ENCODE results near the gene UNCX. TPM values are rescaled to one million over a fixed set of nuclear protein-coding genes. Genes with fewer than 3 reads are reported as not detected.
"Not testable (repeated sequence)": the region's sequence is repeated elsewhere in the genome, so short reads cannot be mapped to it uniquely, and the experiment has no call there.

UNCX gene
- polyA plus RNA-seq, 1 donor: not detected

DNA sequence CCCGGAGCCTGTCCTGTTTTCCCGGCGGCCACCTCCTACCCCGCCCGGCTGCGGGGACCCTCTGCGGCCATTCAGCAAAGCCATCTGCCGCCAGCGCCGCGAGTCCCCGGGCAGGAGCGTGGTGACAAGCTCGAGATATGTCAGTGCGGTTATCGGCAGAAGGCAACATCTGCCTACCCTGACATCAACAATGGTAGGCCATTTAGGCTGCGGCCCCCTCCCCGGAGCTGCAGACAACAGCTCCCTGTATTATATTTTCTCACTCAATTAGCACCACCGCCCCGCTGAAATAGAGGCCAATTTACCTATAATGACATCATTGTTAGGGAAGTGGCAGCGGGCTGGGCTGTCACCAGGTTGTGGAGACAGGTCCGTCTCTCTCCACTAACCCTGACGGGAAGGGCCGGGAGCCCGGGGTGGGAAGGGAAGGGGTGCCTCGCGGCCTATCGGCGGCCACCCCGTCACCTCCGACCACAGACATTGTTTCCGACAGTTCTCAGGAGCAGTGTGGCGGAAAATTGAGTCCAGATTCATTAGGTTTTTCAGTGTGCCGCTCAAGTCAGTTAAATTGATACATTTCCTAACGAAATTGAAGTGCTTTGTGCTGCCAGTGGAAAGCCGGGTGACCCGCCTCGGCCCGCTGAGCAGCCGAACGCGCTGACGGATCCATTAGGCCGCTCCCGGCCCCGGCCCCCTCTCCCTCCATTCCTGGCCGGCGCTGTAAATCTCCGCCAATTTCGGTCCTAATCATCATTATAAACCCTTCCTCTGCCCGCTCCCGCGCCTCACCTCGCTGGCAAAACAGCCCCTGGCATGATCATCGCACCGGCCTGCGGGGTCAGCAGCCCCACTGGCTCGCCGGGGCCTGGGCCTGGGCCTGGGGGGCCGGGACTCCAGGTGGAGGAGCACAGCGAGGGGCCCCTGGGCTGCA lies 43.0 kb downstream of the UNCX start:
- DNase-seq (ENCODE audit: low read depth): no peak

DNA sequence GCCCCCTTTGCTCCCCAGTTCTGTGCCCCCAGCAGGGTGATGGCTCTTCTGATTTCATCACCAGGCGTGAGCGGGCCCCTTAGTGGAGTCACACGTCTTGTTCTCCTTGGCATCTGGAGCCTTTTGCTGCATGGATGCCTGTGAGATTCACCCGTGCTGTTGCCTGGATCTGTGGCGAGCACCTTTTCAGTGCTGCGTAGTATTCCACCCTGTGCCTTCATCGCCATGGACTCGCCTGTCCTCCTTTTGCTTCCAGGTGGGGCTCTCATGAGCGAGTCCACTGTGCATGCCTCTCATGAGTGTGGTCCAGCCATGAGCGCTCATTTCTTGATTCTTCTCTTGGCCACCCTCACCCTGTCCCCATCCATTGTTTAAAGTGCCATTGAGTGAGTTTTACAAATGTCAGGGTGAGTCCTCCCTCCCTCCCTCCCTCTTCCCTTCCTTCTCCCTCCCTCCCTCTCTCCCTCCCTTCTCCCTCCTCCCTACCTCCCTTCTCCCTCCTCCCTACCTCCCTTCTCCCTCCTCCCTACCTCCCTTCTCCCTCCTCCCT lies 44.0 kb downstream of the UNCX start:
- no peak for DNase-seq (ENCODE audit: low read depth)

DNA sequence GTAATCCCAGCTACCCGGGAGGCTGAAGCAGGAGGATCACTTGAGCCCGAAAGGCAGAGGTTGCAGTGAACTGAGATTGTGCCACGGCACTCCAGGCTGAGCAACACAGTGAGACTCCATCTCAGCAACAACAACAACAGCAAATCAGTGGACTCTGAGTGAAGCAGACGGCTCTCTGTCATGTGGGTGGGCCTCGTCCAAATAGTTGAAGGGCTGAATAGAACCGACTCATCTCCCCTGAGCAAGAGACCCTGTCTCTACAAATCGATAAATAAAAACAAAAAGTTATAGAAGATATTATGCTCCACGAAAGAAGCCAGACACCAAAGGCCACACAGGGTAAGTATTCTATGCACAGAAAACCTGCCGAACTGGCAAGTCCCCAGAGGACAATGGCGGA lies 45.9 kb downstream of the UNCX start:
- DNase-seq (ENCODE audit: low read depth): no peak

DNA sequence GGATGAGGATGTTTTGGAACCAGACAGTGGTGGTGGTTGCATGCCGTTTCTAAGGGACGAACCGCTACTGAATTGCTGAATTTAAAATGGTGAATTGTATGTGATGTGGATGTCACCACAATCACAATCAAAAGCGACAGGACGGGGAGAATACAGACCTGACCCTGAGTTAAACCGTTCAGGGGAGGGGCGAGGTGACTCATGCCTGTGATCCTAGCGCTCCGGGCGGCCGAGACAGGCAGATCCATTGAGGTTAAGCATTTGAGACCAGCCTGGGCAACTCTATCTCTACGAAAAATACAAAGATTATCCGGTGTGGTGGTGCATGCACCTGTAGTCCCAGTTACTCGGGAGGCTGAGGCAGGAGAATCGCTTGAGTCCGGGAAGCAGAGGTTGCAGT lies 46.4 kb downstream of the UNCX start:
- DNase-seq (ENCODE audit: low read depth): no peak

DNA sequence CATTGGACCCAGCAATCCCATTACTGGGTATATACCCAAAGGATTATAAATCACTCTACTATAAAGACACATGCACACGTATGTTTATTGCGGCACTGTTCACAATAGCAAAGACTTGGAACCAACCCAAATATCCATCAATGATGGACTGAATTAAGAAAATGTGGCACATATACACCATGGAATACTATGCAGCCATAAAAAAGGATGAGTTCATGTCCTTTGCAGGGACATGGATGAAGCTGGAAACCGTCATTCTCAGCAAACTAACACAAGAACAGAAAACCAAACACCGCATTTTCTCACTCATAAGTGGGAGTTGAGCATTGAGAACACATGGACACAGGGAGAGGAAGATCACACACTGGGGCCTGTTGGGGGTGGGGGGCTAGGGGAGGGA lies 47.2 kb downstream of the UNCX start:
- DNase-seq (ENCODE audit: low read depth): not testable (repeated sequence)

DNA sequence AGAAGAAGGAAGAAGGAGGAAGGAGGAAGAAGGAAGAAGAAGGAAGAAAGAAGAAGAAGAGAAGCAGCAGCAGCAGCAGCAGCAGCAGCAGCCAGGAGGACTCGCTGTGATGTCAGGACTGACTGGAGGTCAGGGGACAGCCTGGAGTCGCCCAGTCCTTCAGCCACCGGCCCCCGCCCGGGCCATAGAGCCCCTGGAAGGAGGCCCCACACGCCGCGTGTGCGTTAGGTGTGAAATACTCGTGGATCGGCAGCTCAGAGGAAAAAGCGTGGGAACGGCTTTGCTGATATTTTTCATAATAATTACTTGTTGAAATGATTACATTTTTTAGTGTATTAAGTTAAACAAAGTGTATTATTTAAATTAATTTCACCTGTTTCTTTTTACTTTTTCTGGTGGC lies 48.4 kb downstream of the UNCX start:
- no peak for DNase-seq (ENCODE audit: low read depth)

DNA sequence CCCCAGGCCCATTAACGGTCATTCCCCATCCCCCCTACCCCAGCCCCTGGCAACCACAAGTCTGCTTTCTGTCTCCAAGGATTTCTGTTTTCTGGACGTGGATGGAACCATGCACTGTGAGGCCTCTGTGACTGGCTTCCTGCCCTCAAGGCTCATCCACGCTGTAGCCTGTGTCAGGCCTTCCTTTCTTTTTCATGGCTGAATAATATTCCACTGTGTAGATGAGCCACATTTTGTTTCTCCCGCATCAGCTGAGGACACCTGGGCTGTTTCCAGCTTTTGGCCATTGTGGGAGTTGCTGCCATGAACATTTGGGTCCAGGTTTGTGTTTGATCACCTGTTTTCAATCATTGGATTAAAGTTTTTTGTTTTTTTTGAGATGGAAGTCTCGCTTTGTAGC lies 50.0 kb downstream of the UNCX start:
- no peak for DNase-seq (ENCODE audit: low read depth)

DNA sequence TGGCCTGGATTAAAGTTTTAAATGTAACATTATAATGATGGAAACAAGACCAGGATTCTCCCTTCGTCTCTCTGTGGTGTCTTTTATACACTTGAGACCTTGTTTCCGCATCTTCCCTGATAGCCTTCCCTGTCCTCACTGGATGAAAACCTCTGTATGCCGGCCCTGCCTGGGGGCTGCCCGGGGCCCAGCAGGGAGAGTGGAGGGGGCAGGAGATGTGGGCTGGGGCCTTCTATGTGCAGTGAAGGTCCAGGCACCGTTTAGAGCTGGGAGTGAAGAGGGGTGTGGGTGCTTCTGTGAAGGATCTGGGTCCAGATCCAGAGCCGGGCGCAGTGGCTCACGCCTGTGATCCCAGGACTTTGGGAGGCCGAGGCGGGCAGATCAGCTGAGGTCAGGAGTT lies 50.7 kb downstream of the UNCX start:
- no peak for DNase-seq (ENCODE audit: low read depth)

DNA sequence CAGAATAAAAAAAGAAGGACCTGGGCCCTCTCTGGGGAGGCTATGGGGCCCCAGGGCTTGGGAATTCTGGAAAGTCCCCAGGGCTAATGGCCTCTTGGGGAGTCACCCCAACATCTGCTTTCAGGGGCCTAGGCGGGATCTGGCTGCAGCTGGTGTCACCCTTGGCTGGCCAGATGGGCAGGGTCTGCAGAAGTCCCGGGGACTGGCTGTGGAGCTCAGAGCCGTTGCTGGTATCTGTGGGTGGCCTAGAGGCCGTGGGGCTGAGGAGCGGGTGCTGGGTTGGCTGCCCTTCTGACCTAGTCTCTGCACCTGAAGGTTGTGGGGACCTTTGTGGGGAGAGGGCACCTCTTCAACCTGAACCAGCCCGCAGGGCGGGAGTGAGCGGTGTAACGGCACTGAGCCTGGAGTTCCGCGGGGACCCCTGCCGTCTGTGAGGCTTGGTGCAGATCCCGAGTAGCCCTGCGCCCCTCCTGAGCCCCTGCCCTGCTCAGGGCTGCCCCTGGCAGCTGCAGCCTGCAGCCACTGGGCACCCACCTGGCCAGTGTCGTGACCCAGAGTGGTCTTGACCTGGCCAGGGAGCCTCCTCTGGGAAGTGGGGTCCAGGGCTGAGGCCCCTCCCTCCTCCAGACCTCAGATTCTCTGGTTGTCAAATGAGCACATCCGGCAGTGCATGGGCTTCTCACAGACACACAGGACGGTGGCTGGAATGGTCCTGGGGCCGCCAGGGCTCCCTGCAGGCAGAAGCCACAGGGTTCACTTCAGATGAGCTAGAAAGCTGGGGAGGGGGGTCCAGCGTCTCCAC lies 51.5 kb downstream of the UNCX start:
- no peak for DNase-seq (ENCODE audit: low read depth)

DNA sequence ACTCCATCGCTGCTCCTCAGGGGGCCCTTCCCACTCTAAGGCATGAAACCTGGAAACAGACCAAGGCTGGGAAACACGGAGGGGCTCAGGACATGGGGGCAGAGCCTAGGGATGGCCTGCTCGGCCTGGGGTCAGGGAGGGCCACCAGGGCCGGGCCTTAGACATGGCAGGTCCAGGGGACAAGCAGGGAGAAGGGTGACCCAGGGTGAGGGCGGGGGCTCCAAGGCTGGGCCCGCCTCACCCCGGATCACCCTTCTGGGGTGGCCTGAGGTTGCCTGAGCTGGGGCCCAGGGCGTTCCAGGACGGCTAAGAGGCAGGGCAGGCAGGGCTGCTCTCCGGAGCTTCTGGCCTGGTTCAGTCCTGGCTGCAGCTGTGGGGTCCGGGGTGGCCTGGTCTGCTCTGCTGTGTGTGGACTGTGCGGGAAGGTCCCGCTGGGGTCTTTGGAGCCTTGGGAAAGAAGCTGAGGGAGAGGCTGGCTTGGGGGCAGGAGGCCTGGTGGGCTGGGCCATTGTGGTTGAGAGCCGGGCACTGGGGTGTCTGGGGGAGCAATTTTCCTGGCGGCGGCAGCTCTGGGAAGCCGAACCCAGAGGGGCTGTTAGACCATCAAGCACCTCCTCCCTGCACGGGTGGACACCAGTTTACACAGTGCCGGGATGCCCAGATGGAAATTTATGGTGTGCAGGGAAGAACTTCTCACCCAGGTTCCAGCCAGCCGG lies 52.2 kb downstream of the UNCX start:
- DNase-seq (ENCODE audit: low read depth): no peak

DNA sequence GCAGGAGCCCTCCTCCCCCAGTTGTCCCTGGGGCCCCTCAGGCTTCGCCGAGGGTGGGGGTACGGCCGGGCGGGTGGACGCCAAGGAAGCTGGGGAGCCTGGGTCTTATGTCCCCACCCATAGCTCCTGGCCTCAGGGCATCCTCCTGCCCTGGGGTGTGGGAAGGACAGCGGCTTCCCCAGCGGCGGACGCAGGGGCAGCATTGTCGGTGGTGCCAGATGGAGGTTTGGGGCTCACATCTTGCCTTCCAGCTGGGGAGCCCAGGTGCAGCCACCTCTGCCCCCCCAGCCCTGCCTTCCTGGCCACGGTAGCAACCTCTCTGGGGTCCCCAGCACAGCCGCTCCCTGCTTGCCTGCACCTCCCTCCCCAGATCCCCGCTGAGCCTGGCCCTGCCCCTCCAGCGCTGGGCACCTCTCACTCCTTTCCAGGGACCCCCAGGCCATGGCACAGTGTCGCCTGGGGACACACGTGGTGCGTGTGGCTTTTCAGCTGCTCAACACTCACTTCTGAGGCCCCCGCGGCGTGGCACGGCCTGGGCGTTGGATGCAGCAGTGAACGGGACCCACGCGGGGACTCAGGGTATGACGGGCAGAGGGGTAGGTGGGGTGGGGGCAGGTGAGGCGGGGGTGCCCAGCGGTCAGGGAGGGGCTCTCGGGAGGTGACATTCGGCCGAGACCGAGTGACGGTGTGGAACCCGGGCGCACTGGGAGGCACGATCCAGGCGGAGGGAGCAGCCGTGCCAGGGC lies 53.1 kb downstream of the UNCX start:
- DNase-seq (ENCODE audit: low read depth): no peak

Other genes starting within 250 kb of the UNCX start
- gene CYP2W1, start 249.7 kb upstream of the UNCX start, polyA plus RNA-seq (ENCODE audit: insufficient read length): 0.59 TPM
- 4.4 TPM for gene GPR146, start 188.3 kb upstream of the UNCX start, polyA plus RNA-seq (ENCODE audit: insufficient read length)
- gene GPER1, start 144.8 kb upstream of the UNCX start, polyA plus RNA-seq (ENCODE audit: insufficient read length): 14.4 TPM
- gene ZFAND2A, start 72.7 kb upstream of the UNCX start, polyA plus RNA-seq (ENCODE audit: insufficient read length): 13.1 TPM
- 6.3 TPM for gene MICALL2, start 226.6 kb downstream of the UNCX start, polyA plus RNA-seq (ENCODE audit: insufficient read length)

Measured in forelimb muscle (tissue), 1 donor.